Left cardiac atrium (tissue), 4 donors: ENCODE results near the gene DCDC2C. TPM values are rescaled to one million over a fixed set of nuclear protein-coding genes. Genes with fewer than 3 reads are reported as not detected.

Experiments
- ATAC-seq, 2 donors: fragments of 200-7000 bp; cut with Tn5 transposase; one replicate each; pipeline ENCODE4 v1.9.1; 2020; ENCODE audit warnings: mild to moderate bottlenecking in 2 of 2, moderate library complexity in 2 of 2
- DNase-seq: peaks from one replicate; pipeline ENCODE4 v3.0.0-alpha.2; 2020
- intact Hi-C, 2 donors: fragments of 100-400 bp; cut with DNase I; formaldehyde crosslinking; loops; one replicate each; pipeline versions ENCODE4 v1.14.1 to v1.15.1; 2022 to 2023
- total RNA-seq, 2 donors: library from RNA; stranded (reverse); fragmentation: NEBNext Ultra II Directional; extraction: Animal tissue kit (Norgen Biotek cat#: 25700); gene quantifications; one replicate each; pipeline ENCODE4 v1.2.1, GENCODE V29; 2021
- donor health status: DM: no; HTN: yes; CAD: no.
- donor health status: DM: no; HTN: yes; CAD: no; lungs with severe emphysema.
- donor health status: DM: yes; HTN: yes; CAD: no.
- donor health status: Dilated cardiomyopathy.

The DCDC2C gene
- total RNA-seq, 2 donors from 2014 or later, result not detected

DNA sequence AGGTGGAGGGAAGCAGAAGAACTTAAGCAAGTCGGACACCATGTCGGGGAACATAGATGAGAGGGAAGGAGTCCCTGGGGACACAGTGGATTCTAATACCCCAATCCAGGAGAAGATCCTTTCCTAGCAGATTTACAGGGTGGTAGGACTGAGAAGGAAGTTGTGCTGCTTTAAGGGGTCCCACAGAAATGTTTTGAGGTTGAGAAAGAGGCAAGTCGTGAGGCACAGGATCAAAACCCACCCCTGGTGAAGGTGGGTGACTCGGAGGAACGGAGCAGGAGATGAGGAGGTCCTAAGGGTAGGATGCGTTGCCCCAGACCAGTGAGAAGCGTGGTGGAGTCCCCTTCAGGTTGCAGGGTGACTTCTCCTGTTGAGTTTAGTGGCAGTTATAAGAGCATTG lies 32.7 kb downstream of the DCDC2C start:
- intact Hi-C loops, result no loop called here
- no peak for ATAC-seq

DNA sequence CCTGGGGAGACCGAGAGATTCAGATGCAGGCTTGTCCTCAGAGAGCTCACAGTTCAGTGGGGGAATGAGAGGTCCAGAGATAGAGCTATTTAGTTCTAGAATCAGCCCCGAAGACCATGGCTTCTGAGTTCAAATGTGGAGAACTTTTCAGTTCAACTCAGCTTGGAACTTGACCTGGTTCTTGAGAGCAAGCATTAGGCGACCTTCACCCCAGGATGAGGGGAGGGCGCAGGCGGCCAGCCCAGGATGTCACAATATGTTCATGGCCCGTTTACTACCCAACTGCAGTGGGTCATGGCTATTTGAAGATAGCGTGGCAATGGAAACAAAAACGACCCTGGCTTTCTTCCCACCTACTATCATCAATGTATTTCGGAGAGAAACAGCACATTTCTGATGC lies 33.8 kb downstream of the DCDC2C start:
- intact Hi-C loops, result no loop called here
- DNase-seq (no peak), ATAC-seq (no peak)

More for the DNA sequence above, 32.7 kb downstream of the DCDC2C start:
- DNase-seq, result no peak

DNA sequence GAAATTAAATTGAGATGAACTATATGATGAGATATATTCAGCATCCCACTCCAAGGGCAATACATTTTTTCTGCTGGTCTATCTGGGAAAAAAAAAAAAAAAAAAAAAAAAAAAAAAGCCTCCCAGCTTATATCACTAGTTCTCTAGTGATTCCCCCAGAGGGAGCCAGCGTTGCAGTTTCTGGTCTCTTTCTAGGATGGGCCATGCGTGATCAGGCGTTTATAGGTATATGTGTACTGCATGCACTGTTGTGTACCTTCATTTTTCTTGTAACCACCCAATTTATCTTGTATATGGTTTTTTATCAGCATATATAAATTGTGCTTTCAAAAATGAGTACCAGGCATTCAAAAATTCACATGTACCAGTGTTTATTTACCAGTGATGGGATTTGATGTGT lies 35.1 kb downstream of the DCDC2C start:
- ATAC-seq, result no peak
- intact Hi-C loops, result no loop called here
- DNase-seq, result no peak

DNA sequence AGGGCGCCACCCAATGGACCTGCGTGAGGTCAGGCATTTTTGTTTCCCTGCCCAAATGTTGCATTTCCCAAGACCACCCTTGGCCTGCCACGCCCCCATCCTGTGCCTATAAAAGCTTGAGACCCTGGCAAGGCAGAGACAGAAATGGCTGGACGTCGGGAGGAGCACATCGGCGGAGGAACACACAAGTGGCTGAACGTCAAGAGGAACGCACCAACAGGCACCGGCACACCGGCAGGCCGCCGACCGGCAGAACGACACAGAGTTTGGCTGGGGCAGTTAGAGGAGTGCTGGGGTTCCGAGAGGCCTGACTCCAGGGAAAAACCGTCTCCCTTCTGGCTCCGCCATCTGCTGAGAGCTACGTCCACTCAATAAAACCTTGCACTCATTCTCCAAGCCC lies 35.9 kb downstream of the DCDC2C start:
- no peak for DNase-seq
- ATAC-seq, result no peak
- intact Hi-C loops, result no loop called here

DNA sequence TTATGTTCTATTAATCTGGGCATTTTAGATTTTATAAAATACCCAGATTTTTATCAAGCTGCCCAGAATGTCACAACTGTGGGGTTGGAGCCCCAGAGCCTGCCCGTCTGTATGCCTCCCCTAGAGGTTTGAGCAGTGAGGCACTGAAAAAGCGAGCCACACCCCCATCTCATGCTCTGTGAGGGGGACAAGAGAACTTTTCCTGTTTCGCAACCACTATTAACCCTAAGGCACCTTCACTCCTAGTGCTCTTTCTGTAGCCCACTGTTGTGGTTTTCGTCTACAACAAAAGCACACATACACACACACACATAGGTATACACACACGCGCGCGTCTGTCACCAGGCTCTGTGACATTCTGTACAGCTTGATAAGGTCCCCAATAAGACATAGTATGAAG lies 38.0 kb downstream of the DCDC2C start:
- DNase-seq (no peak), ATAC-seq (no peak)
- intact Hi-C loops, result no loop called here

DNA sequence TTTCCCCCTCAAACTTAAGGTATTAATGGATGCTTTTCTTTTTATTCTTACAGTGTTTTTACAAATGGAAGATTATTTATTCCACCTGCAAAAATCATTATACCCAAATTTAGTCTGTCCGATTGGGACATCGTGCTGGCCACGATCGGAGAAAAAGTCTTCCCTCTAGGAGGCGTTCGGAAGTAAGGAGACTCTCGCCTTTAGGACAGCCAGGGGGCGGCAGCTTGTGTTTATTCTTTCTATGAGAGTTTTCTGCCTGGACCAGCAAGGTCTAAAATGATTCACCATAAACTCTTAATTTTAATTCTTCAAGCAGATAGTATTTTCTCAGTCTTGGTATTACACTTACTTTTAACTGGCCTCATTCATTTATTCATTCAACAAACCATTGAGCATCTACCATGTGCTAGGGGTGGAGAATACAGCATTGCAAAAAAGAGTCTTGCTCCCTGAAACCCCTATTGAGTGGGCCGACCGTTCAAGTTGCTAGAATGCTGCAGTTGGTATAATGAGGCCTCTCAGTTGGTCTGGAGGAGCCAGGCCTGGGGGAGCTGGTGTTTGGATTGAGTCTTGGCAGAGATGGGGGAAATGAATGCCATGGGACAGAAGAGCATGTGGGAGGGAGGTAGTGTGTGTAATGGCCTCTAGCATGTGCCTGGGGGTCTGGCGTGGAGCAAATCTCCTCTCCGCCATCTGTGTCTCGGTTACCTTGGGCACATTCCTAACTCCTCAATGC lies 38.7 kb downstream of the DCDC2C start:
- intact Hi-C loops, result no loop called here
- no peak for DNase-seq
- ATAC-seq, result no peak

DNA sequence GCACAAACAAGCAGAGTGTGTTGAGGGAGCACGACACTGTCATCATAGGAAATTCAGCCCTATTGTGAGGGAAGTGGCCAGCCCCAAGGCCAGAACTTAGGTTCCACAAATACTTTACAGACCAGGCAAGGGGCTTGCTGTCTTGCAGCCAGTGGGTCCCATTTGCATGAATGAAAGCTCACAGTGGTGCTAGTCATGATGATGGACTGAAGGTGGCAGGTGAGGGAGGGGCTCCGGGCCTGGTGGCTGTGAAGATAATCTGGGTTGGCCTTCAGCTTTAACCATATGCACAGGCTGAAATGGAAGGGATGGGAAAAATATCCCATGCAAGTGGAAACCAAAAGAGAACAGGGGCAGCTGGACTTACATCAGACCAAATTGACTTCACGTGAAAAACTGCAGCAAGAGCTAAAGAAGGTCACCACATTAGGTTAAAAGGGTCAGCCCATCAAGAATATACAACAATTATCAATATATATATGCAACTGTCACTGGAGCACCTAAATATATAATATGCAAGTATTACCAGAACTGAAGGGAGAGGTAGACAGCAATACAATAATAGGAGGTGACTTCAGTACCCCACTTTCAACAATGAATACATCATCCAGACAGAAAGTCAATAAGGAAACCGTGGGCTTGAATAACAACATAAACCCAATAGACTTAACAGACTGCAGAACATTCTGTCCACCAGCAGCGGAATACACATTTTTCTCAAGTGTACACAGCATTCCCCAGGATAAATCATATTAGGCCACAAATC lies 39.6 kb downstream of the DCDC2C start:
- no peak for DNase-seq
- ATAC-seq, result no peak
- intact Hi-C loops, result no loop called here

DNA sequence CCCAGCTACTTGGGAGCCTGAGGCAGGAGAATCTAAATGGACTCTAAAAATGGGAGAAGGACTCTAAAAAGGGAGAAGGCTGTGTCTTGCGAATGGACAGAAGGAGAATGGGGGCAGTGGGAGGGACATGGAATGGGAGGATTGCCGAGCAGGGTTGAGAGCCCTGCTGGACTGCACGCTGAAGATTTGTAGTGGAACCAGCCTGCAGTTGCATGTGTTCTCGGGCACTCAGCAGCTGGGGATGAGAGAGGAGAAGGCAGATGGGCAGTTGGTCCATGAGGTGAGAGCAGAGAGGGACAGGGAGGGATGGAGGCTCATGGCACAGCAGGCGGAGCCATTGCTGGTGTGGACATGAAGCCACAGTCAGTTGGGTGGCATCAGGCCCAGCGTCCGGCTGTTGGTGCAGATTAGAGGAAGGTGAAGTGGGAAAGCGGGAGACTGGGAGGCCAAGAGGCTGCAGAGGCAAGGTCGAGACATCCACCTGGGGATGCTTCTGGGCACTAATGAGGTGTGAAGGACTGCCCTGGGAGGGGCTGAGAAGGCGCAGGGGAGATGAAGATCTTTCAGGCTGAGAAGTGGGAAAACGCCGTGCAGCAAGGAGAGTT lies 40.7 kb downstream of the DCDC2C start:
- intact Hi-C loops, result no loop called here
- DNase-seq (no peak), ATAC-seq (no peak)

DNA sequence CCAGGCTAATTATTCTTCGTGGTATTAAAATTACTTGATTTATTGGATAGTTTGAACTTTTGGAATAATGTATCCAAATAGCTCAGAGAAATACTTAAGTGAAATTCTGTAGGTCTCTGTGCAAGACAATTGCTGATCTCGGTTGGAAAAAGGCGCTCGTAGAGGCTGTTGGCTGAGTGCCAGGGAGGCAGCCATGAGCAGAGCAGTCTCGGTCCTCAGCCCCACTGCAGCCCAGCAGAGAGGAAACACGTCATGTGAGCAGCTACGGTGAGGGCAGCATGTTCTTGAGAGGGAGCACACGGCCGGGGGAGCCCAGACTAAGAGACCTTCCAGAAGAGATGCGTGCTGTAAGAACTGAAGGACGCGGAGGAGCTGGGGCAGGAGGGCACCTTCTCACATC lies 42.5 kb downstream of the DCDC2C start:
- ATAC-seq (no peak), DNase-seq (no peak)
- intact Hi-C loops, result no loop called here

DNA sequence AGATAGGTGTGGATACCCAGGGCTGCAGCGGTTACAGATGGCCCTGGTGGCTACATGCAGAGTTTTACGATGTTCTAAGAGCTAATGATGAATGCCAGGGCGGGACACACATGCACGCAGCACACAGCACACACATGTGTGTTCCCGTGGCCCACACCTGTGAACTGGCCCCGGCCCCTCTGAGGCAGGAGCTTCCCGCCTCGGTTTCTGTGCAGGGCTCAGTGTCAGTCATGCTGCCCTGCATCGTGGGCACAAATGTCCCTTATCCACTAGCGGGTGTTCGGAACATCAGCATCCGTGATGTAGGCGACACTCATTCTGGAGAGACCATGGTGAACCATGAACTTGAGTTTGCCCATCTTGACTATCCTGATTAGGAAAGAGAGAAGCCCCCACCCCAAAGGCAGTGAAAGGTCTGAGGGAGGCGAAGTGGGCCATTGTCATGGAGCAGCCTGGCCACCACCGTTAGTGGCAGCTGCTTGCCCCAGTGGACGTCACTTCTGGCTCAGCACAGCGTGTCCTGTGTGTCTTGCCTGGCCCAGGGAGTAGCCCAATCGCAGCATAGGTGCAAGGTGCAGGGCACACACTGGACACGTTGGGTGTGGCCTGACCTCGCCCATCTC lies 43.8 kb downstream of the DCDC2C start:
- intact Hi-C loops, result no loop called here
- no peak for ATAC-seq
- no peak for DNase-seq

DNA sequence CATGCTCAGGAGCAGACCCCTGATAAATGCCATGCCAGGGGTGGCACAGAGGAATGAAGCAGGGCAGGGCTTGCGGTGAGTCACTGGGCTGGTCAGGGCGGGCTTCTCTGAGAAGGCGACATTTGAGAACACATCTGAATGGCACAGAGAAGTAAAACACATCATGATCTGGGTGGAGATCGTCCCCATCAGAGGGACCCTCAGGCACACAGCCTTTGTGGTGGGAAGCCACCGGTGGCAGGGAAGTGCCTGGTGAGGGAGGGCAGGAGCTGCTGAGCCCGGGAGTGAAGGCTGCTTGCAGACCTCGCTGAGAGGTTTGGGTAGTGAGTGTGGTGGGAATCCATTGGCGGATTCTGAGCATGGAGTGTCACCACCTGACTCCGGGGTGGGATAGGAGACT lies 44.5 kb downstream of the DCDC2C start:
- intact Hi-C loops, result no loop called here
- DNase-seq (no peak), ATAC-seq (no peak)

DNA sequence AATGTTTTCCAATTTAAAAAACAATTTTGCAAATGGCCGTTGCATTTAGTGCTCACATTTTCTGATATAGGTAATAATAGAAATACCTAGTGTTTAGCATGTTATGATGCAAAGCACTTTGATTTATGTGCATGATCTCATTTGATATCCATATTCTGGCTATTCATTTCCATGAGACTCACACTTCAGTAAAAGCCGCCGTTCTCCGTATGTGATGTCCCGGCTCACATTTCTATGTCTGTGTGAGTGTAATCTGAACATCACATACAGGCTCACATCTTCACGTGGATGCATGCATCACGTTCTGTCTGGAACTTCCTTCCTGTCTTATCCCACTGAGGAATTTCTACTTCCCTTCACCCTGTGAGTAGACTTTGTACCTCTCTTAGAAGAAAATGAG lies 45.8 kb downstream of the DCDC2C start:
- DNase-seq (no peak), ATAC-seq (no peak)
- intact Hi-C loops, result no loop called here

DNA sequence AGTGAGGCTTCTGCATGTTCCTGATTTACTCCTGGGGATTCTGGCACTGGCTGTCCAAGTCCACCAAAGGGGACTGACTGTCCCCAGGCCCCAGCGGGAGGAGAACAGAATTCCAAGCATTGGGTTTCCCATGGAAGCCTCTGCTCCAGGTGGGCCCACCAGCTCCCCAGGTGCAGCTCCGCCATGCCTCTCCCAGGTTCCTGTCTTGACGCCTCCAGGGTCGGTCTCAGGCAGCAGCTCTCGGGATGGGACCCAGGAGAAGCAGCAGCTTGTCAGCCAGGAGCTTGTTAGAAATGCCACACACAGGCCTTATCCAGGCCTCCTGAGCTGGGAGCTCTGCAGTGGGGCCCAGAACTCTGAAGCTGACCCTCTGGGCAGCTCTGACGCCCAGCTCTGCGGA lies 47.9 kb downstream of the DCDC2C start:
- intact Hi-C loops, result no loop called here
- no peak for DNase-seq
- ATAC-seq, result no peak

DNA sequence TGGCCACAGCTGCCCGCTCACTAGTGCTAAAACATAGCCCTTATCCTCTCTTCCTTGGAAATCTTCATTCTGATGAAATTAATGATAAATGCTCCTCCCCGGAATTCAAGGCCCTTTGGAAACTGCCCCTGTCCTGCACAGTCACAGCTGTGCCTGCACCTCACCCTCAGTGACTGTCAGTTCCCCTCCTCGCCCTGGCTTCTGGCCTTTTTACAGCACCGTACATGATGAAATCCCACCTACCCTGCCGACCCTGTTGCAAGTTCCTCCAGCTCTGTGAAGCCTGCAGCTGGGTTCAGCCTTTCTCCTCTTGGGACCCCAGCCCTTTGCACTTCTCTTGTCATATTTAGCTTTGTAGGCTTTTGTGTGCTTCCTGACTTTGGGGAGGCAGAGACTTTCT lies 48.4 kb downstream of the DCDC2C start:
- no peak for DNase-seq

DNA sequence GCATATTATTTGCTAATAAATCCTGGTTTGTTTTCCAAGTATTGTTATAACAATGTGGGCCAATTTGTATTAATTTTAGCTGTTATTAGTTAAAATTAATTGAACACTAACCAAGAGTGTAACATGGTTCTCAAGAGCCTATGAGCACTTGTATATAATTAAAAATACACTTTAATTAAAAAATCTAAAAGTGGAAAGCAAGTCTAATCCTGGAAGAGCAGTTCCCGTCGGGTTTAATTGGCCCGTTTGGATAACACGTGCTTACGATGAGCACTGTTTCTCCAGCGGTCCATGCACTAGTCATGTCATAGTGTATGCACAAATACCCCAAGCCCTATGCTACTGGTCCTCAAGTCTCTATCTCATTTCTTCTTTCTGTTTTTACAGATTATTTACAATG lies 49.0 kb downstream of the DCDC2C start:
- intact Hi-C loops, result no loop called here
- ATAC-seq (no peak), DNase-seq (no peak)

More for the DNA sequence above, 48.4 kb downstream of the DCDC2C start:
- no peak for ATAC-seq
- intact Hi-C loops, result no loop called here

DNA sequence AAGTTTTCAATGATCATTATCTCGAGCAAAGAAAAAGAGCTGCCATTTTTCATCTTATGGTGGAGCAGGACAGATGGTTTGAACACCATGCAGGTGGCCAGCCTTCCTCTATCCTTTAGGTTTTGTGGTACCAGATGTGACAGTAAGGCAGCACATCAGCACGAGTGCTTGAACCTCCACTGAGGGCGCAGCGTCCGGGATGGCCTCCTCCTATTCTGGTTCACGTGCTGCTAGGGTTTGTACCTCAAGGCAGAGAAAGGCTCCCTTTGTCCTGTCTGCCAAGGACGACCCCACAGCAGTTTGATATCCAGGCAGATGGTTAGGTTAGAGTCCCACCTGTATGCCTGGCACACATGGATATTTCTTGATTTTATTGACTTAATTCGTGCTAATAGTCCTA lies 50.2 kb downstream of the DCDC2C start:
- ATAC-seq (no peak), DNase-seq (no peak)
- intact Hi-C loops, result no loop called here

DNA sequence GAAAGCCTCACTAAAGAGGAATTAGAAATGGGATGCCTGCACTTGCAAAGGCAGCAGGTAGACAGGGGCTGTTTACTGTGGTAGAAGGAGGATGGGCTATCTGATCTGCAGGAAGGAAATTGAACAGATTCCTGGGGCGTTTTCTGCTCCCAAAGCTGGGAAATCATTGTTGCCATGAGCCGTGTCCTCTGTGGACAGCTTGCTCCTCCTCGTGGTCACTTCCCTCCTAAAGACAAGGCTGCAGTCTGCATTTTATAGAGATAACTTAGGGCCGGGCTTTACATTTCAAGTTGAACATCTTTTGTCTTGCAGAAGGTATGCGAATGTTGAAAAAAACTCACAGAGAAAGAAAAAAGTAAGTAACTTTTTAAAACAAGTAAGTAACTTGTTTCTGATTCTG lies 50.9 kb downstream of the DCDC2C start:
- ATAC-seq (no peak), DNase-seq (no peak)
- intact Hi-C loops, result no loop called here

DNA sequence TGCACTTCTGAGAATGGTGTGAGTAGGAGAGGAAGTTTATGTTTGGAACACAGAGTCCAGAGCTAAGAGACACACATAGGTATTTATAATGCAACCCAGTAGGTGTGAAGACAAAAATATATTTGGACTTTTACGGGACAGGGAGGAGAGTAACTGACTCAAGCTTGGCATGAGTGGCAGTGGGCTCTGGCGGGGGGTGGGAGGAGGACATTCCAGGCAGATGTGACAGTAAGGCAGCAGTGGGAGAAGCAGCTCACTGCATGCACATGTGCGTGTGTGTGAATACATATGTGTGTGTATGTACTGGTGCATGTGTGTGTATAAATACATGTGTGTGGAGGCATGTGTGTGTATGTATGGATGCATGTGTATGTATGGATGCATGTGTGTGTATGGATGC lies 51.4 kb downstream of the DCDC2C start:
- intact Hi-C loops, result no loop called here
- no peak for ATAC-seq

DNA sequence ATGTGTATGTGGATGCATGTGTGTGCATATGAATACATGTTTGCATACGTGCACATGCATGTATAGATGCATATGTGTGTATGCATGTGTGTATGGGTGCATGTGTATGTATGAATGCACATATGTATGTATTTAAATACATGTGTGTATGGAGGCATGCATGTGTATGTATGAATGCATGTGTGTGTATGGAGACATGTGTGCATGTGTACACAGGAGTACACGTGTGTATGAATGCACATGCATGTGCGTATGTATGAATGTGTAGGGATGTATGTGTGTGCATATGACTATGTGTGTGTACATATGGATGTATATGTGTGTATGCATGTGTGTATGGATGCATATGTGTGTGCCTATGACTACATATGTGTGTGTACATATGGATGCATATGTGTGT lies 51.9 kb downstream of the DCDC2C start:
- no peak for DNase-seq
- ATAC-seq, result no peak
- intact Hi-C loops, result no loop called here

More for the DNA sequence above, 51.4 kb downstream of the DCDC2C start:
- no peak for DNase-seq

DNA sequence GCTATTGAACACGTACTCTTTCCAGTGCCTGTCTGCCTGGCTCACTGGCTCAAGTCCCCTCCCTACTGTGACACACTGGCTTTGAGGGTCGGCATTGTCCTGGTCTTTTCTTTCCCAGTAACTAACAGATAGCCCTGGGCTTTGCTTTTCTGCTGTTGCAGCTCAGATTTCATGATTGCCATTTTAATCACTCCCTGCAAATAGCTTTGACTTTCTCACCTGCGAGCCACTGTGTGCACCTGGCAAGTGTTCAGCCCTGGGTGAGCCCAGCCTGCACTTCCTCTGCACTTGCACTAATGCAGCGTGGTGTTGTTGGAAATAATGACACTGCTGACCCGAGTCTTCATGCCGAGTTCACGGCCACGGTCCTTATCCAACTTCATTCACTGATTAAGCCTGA lies 52.9 kb downstream of the DCDC2C start:
- intact Hi-C loops, result no loop called here
- ATAC-seq (no peak), DNase-seq (no peak)
